GM12873 (cell line): ENCODE measurements around the gene SAPCD1.

Experiments used
- CTCF ChIP-seq: IDR thresholded peaks from 2 replicates; pipeline ENCODE4 v1.5.1; 2012; ENCODE audit warnings: low read depth, mild to moderate bottlenecking, moderate library complexity, low read length, control low read depth; ENCODE audit not compliant: insufficient read depth; ENCODE audit errors: missing control alignments

The SAPCD1 gene

GRCh38 chr6:31768363-31769257, 6.2 kb downstream of the SAPCD1 start:
- TF ChIP-seq CTCF: no peak

GRCh38 chr6:31769684-31770371, 7.4 kb downstream of the SAPCD1 start:
- peak; percentile 93 for TF ChIP-seq CTCF

GRCh38 chr6:31770860-31771259, 8.4 kb downstream of the SAPCD1 start:
- no peak for TF ChIP-seq CTCF

GRCh38 chr6:31771992-31772358, 9.5 kb downstream of the SAPCD1 start:
- no peak for TF ChIP-seq CTCF

- no peak for TF ChIP-seq CTCF
Measured at GRCh38 chr6:31775184-31775583, 12.7 kb downstream of the SAPCD1 start.

- no peak for TF ChIP-seq CTCF
Measured at GRCh38 chr6:31775633-31776484, 13.4 kb downstream of the SAPCD1 start.

GRCh38 chr6:31776485-31776988, 14.1 kb downstream of the SAPCD1 start:
- no peak for TF ChIP-seq CTCF
